HUDEP-2 (cell line): ENCODE data around the gene CD82.
A peak's percentile ranks its signal among the peaks of the same experiment; 100 is the strongest.
"Not testable (repeated sequence)": the region's sequence is repeated elsewhere in the genome, so short reads cannot be mapped to it uniquely, and the experiment has no call there.

Experiments used
- DNase-seq, 76 experiments: peaks; one replicate each; lab custom pipeline; 2025; ENCODE audit not compliant: unreplicated experiment in 76 of 76; lab: John Stamatoyannopoulos, UW

The CD82 gene

GRCh38 chr11:44627165-44627789, 61.8 kb downstream of the CD82 start:
- no peak for DNase-seq

- peak in 5 of 76 experiments; percentile 11 to 44 (median 29) for DNase-seq
Observed at GRCh38 chr11:44627911-44628729, 62.7 kb downstream of the CD82 start.

DNA sequence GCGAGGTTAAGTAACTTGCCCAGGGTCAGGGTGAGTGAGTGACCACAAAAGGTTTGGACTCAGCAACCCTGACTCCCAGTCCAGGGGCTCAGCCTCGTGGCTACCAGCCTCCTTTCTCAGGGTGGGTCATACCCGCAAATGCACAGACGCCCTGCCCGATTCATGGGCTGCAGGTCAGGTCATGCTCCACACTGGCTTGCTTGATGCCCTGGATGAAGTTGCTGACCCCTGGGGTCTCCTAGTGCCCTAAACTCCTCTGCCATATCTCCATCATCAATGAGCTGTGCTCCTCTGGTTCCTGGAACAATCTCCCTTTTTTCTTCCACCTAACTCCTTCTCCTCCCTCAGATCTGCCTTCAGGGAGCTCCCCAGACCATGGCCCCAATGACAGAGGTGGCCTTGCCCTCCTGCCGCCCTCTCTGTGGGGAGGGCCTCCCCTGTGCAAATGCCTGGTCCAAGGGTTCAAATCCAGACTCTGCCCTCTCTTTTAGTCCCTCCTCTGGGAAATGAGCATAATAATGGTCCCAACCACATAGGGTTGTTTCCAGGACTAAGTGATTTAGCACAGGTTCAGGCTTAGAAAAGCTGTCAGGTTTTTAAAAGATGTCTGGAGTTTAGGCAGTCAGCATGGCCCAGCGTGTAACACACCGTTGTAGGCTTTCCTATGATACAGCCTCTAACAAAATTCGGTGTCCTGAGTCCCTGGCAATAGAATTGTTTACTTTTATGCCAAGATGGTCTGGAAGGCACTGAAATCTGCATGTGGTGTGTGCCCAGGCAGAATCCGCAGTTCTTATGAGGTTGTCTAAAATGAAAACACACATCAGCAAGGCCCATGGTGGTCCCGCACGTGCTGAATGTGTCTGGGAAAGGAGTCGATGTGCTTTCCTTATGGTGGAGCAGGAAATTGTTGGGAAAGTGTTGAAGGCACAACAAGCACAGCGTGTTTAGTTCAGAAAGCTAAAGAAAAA, 63.6 kb downstream of the CD82 start:
- no peak for DNase-seq

GRCh38 chr11:44629732-44630345, 64.4 kb downstream of the CD82 start:
- DNase-seq = no peak

GRCh38 chr11:44630511-44631210, 65.2 kb downstream of the CD82 start:
- DNase-seq = no peak

DNA sequence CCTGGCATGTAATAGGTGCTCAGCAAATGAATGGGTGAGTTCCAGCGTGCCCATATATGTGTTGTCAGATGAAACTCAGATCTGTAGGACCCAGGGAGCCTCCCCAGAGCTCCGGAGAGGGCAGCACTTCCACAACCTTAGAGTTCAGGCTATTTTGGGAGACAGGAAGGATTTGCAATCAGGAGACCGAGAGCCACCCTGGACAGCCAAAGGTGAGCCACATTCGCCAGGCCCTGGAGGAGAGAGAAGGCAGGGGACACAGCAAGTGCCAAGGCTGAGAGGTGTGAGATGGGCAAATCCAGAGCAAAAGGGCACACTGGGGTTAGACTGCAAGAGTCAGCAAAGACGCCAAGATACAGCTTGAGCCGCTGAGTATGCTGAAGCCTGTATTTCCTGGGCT, 66.4 kb downstream of the CD82 start:
- DNase-seq = no peak

DNA sequence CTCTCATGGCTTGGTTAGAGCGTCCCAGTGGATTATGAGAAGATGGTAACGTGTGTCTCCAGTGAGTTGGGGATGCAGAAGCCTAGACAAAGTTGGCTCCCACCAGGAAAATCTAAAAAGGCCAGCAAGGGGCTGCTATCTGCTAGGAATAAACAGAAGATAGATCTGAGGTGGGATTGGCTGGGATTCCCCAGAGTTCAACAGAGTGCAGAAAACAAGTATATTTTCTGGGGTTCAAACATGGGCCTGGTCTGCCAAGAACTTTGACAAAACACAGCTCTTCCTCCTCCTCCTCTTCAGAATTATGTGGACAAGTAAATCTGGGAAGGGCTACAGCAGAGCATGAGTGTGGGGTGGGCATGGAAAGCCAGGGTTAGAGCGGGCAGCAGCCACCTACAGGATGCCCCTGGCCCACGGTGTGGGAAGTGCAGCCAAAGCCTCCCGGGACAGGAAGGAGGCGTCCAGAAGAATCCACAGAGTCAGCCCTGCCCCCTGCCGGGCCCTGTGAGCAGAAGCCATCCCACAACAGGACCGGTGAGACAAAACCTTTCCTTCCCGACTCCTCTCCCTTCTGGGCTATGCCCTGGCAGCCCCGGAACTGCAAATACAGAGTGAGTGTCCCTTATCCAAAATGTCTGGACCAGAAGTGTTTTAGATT, 67.1 kb downstream of the CD82 start:
- peak in 44 of 76 experiments; percentile 6 to 59 (median 32) for DNase-seq

DNA sequence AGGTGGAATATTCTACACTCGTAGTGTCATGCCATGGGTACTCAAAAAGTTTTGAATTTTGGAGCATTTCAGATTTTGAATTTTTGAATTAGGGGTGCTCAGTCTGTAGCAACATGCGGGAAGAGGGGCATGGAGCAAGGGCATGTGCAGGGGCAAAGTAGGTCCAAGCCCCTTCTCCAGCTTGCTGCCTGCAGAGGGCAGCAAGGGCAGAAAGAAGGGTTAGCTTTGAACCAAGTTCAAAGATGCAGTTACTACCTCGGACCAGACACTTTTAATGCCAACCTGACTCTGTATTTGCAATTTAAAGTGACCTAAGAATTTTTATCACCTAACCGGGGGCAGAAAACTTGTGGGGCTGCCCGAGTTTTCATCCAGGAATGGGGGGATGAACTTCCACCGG, 68.2 kb downstream of the CD82 start:
- DNase-seq = peak in 1 of 76 experiments; percentile 4

- DNase-seq = peak in 14 of 76 experiments; percentile 14 to 49 (median 24)
Observed at GRCh38 chr11:44634401-44635281, 69.2 kb downstream of the CD82 start.

DNA sequence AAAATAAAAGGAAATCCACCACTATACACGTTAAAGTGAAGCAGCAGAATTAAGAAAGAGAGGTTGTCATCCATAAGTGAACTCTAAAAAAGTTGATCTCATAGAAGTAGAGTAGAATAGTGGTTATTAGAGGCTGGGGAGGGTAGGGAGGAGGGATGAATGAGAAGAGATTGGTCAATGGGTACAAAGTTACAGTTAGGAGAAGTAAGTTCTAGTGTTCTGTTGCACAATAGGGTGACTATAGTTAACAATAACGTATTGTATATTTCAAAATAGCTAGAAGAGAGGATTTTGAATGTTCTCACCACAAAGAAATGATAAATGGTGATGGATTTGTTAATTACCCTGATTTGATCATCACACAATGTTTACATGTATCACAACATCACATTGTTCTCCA, 72.0 kb downstream of the CD82 start:
- no peak for DNase-seq

GRCh38 chr11:44638032-44638431, 72.6 kb downstream of the CD82 start:
- DNase-seq = no peak

DNA sequence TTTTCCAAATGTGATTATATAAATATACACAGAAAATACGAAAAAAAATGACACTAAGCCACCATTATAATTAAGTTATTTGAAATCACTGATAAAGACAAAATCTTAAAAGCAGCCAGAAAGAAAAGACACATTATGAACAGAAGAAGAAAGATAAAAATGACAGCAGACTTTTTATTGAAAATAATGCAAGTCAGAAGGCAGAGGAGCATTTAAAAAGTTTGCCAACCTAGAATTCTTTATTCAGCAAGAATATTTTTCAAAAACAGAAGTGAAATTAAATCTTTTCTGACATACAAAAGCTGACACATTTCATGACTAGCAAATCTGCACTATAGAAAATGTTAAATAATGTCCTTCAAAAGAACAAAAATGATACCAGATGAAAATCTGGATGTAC, 77.8 kb downstream of the CD82 start:
- no peak for DNase-seq

DNA sequence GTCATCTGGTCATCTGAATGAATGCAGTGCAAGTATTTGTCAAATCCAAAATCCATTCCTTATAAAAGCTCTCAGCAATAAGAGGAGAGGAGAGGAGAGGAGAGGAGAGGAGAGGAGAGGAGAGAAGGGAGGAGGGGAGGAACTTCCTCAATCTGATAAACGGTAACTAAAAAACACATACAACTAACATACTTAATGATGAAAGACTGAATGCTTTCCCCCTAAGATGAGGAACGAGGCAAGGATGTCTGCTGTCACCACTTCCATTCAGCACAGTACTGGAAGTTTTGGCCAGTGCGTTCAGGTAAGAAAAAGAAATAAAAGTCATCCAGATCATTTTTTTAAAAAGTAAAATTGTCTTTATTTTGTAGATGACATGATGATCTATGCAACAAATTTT, 80.4 kb downstream of the CD82 start:
- no peak for DNase-seq

- DNase-seq = not testable (repeated sequence)
Observed at GRCh38 chr11:44647255-44647955, 81.9 kb downstream of the CD82 start.

DNA sequence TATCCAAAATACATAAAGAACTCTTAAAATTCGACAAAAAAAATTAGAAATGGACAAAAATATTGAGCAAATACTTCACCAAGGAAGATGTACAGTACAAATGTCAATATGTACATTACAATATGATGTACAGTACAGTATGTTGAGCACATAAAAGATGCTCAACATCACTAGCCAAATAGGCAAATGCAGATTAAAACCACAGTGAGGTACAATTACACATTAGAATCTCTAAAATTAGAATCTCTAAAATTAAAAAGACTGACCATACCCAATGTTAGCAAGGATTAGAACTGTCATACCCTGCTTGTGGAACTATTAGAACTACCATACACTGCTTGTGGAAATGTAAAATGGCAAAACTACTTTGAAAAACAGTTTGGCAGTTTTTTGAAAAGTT, 82.6 kb downstream of the CD82 start:
- DNase-seq = no peak

DNA sequence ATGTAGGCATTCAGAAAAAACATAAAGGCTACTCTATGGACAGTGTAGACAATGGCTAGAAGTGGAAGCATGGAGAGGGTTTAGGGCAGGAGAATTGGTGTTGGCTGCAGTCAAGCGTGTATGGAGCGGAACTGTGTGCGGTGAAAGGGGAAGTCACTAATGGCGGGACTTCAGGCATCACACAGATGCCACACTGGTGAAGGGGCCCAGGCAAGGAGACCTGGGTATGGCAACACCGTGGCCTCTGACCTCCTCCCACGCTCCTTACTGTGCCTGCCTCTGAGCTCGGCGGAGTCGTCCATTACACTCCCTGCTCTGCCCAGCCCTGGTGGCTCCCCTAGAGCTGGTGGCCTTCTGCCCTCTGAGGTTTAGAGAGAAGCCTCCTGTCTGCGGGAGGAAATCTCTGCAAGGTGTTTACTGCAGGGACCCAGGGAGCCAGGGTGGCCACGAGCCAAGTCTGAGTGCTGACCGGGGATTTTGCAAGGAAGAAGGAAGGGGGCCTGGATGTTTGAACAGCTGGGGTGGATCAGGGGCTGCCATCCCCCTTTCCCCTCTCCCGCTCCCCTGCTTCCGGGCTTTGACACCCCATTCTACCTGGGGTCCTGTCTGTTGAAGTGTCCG, 86.2 kb downstream of the CD82 start:
- DNase-seq = no peak

DNA sequence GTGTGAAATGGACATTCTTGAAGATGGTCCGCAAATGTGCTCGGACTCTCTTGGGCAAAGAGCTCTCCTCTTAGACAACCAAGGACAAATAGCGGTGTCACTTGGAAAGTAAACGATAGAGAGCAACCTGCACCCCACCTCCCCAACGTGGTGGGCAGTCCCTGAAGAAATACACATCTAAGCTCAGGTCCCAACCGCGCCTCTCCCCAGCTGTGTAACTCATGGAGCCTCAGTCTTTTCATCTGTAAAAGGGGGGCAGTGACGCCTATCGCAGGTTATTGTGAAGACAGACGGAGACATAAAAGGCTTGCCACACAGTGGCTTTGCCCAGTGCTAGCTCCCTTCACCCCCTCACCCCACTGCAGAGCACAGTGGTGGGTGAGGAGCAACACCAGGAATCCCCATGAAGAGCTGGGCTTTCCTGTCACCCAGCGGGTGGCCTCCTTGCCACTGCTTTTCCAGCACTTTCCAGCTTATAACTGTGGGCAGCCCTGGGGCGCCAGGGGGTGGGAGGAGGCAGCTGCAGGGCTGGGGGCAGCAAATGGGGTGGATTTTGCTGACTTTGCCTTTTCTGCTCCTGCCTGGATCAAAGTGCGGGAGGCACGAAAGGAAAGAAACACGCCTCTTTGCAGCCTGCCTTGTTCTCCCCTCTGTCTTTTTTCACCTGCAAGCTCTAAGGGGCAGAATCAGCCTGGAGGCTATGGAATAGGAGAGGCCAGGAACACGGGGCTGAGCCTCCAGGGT, 87.6 kb downstream of the CD82 start:
- DNase-seq = no peak
